SK-N-SH (cell line): ENCODE results near the gene TMPRSS2. TPM values are rescaled to one million over a fixed set of nuclear protein-coding genes. Genes with fewer than 3 reads are reported as not detected.

Experiments used
- CTCF ChIA-PET: fragments of 300-600, 350-600 bp; formaldehyde crosslinking; extraction: SDS; loops from one replicate; lab custom pipeline; 2021; lab: Yijun Ruan, JAX
- POLR2A ChIA-PET: fragments of 350-600 bp; sonication (Branson Sonifier 250); formaldehyde crosslinking; extraction: SDS; loops from one replicate; lab custom pipeline; 2020; ENCODE audit warnings: antibody characterized with exemption, inconsistent platforms; lab: Yijun Ruan, JAX
- DNase-seq: peaks from one replicate; pipeline ENCODE4 v3.0.0; 2012
- H2AFZ ChIP-seq: fragments of 200-600 bp; sonication (generic); 2 replicates; pipeline ENCODE4 v1.8.1; 2016; ENCODE audit warnings: antibody characterized with exemption, mild to moderate bottlenecking, low read depth
- H3F3A ChIP-seq: fragments of 200-600 bp; sonication (generic); replicated peaks from 2 replicates; pipeline ENCODE3; 2016; ENCODE audit warnings: antibody characterized with exemption, mild to moderate bottlenecking; ENCODE audit not compliant: insufficient read depth
- H3K27ac ChIP-seq, 2 experiments: fragments of 200-500 bp in 1 of 2; fragments of 200-600 bp in 1 of 2; sonication (Bioruptor generic) in 1 of 2; sonication (generic), shearing (Covaris generic) in 1 of 2; 2 replicates each; pipeline versions ENCODE4 v1.5.1 to v1.6.1; 2014 to 2016; ENCODE audit warnings: low read depth in 2 of 2, inconsistent platforms in 1 of 2, low read length in 1 of 2, mild to moderate bottlenecking in 1 of 2, mixed read lengths in 1 of 2
- H3K27me3 ChIP-seq: fragments of 200-600 bp; sonication (generic), shearing (Covaris generic); 2 replicates; pipeline ENCODE4 v1.6.1; 2016; ENCODE audit warnings: mixed run types; ENCODE audit not compliant: insufficient read depth
- H3K36me3 ChIP-seq, 2 experiments: fragments of 200-500 bp in 1 of 2; fragments of 200-600 bp in 1 of 2; sonication (Bioruptor generic) in 1 of 2; sonication (generic) in 1 of 2; replicated peaks in 1 of 2; 2 replicates each; pipeline versions ENCODE3 to v1.5.1; 2014 to 2016; ENCODE audit warnings: low read length in 1 of 2, mild to moderate bottlenecking in 1 of 2; ENCODE audit not compliant: insufficient read depth in 2 of 2, control insufficient read depth in 1 of 2
- H3K4me1 ChIP-seq, 2 experiments: fragments of 200-500 bp in 1 of 2; fragments of 200-600 bp in 1 of 2; sonication (Bioruptor generic) in 1 of 2; sonication (generic), shearing (Covaris generic) in 1 of 2; 2 replicates each; pipeline versions ENCODE4 v1.5.1 to v1.6.1; 2014 to 2016; ENCODE audit warnings: low read depth in 1 of 2, low read length in 1 of 2, mixed run types in 1 of 2; ENCODE audit not compliant: insufficient read depth in 2 of 2, control insufficient read depth in 1 of 2
- H3K4me2 ChIP-seq: fragments of 200-600 bp; sonication (generic), shearing (Covaris generic); 2 replicates; pipeline ENCODE4 v1.6.1; 2017; ENCODE audit warnings: mixed run types
- H3K4me3 ChIP-seq, 2 experiments: fragments of 200-500 bp in 1 of 2; fragments of 200-600 bp in 1 of 2; sonication (Bioruptor generic) in 1 of 2; sonication (generic), shearing (Covaris generic) in 1 of 2; 2 replicates each; pipeline versions ENCODE4 v1.5.1 to v1.8.1; 2014 to 2016; ENCODE audit warnings: low read depth in 2 of 2, inconsistent platforms in 1 of 2, low read length in 1 of 2, mild to moderate bottlenecking in 1 of 2, mixed read lengths in 1 of 2, moderate library complexity in 1 of 2
- H3K79me2 ChIP-seq: fragments of 200-600 bp; sonication (generic); 2 replicates; pipeline ENCODE4 v1.8.1; 2017; ENCODE audit warnings: mild to moderate bottlenecking; ENCODE audit not compliant: insufficient read depth
- H3K9ac ChIP-seq: fragments of 200-600 bp; sonication (generic); 2 replicates; pipeline ENCODE4 v1.6.1; 2017; ENCODE audit warnings: mixed run types
- H3K9me2 ChIP-seq: fragments of 200-600 bp; sonication (generic); 2 replicates; pipeline ENCODE4 v1.6.1; 2017; ENCODE audit warnings: mixed run types
- H3K9me3 ChIP-seq: fragments of 200-600 bp; sonication (generic); 2 replicates; pipeline ENCODE4 v1.6.1; 2017; ENCODE audit warnings: mixed run types, mild to moderate bottlenecking, moderate library complexity
- H4K20me1 ChIP-seq: fragments of 200-600 bp; sonication (generic); 2 replicates; pipeline ENCODE4 v1.6.1; 2017; ENCODE audit warnings: mild to moderate bottlenecking, mixed run types; ENCODE audit not compliant: insufficient read depth
- CHD2 ChIP-seq: fragments of 150-350 bp; IDR thresholded peaks from 2 replicates; pipeline ENCODE4 v1.6.1; 2018; ENCODE audit warnings: low read length; ENCODE audit not compliant: partially characterized antibody
- ELF1 ChIP-seq: IDR thresholded peaks from 2 replicates; pipeline ENCODE4 v1.4.0; 2012
- EZH2phosphoT487 ChIP-seq: fragments of 200-600 bp; sonication (generic); IDR thresholded peaks from 2 replicates; pipeline ENCODE4 v1.6.1; 2017; ENCODE audit warnings: low read depth, mixed run types, mild to moderate bottlenecking, antibody characterized with exemption, moderate library complexity, borderline replicate concordance
- FOXJ3 ChIP-seq: sonication (generic); formaldehyde crosslinking; IDR thresholded peaks from 2 replicates; pipeline ENCODE4 v1.5.1; 2020; ENCODE audit warnings: mild to moderate bottlenecking, missing genetic modification reagents
- GABPA ChIP-seq: IDR thresholded peaks from 2 replicates; pipeline ENCODE4 v1.4.0; 2012; ENCODE audit warnings: low read depth, mild to moderate bottlenecking
- MEF2A ChIP-seq: IDR thresholded peaks from 2 replicates; pipeline ENCODE4 v1.4.0; 2012; ENCODE audit warnings: low read depth, borderline replicate concordance
- RAD21 ChIP-seq: IDR thresholded peaks from 2 replicates; pipeline ENCODE4 v1.6.1; 2012; ENCODE audit warnings: mild to moderate bottlenecking, low read length
- RXRA ChIP-seq: IDR thresholded peaks from 2 replicates; pipeline ENCODE4 v1.4.0; 2012; ENCODE audit warnings: low read depth, mild to moderate bottlenecking, borderline replicate concordance
- TCF12 ChIP-seq: IDR thresholded peaks from 2 replicates; pipeline ENCODE4 v1.4.0; 2012
- WGBS: methylation state at CpG from one replicate; pipeline ENCODE4 v1.1.6; 2017; ENCODE audit warnings: low lambda C conversion rate; 5-methylcytosine and 5-hydroxymethylcytosine counted together
- polyA plus RNA-seq, 3 experiments: library from polyadenylated mRNA; depleted of rRNA; stranded (reverse); fragments of >200 nt; gene quantifications; 2 replicates each; pipeline ENCODE4 v1.2.3, GENCODE V29; 2012
- TF ChIP-seq, protein P1 (sequence below): fragments of 150-350 bp; IDR thresholded peaks from 2 replicates; pipeline ENCODE4 v1.6.1; 2017; ENCODE audit warnings: antibody characterized with exemption, low read length, low read depth, borderline replicate concordance
- TF ChIP-seq, protein P2 (sequence below): IDR thresholded peaks from 2 replicates; pipeline ENCODE4 v1.4.0; 2012; ENCODE audit warnings: low read depth
- TF ChIP-seq, protein P3 (sequence below): IDR thresholded peaks from 2 replicates; pipeline ENCODE4; 2012

The TMPRSS2 gene
- polyA plus RNA-seq, 1 of the 3 experiments (the other 2 are of a cell fraction), result not detected

DNA sequence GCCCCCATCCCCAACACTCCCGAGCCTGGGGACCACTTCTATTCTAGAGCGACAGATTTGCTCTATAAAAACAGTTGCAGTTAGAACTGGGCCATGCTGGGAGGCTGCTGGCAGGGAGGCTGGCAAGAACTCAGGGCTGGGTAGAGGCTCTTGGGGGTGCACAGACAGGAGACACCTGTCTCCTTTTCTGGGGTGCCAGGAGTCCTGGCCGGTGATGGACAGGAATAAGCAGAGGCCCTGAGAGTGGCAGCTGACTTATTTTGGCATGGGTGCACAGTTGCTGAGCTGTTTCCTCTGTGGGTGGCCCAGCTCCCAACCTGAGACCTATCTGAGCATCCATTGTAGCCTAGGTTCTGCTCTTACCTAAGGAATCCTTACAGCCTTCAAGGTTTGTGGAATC, 39.2 kb upstream of the TMPRSS2 start:
- no peaks in the 10 kb centered on the region for H3K9me3 ChIP-seq
- H3K36me3 ChIP-seq, result no peaks in the 10 kb centered on the region
- no peak overlapping the region for H2AFZ ChIP-seq
- H4K20me1 ChIP-seq, result no peaks in the 10 kb centered on the region
- TF ChIP-seq, protein P1, sequence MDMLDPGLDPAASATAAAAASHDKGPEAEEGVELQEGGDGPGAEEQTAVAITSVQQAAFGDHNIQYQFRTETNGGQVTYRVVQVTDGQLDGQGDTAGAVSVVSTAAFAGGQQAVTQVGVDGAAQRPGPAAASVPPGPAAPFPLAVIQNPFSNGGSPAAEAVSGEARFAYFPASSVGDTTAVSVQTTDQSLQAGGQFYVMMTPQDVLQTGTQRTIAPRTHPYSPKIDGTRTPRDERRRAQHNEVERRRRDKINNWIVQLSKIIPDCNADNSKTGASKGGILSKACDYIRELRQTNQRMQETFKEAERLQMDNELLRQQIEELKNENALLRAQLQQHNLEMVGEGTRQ, result no peak
- TF ChIP-seq RXRA, result no peak
- TF ChIP-seq, protein P2, sequence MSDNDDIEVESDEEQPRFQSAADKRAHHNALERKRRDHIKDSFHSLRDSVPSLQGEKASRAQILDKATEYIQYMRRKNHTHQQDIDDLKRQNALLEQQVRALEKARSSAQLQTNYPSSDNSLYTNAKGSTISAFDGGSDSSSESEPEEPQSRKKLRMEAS, result no peak
- no peak for TF ChIP-seq ELF1
- TF ChIP-seq MEF2A, result no peak
- no peak for TF ChIP-seq RAD21
- TF ChIP-seq TCF12, result no peak
- no peak for TF ChIP-seq CHD2
- TF ChIP-seq, protein P3, sequence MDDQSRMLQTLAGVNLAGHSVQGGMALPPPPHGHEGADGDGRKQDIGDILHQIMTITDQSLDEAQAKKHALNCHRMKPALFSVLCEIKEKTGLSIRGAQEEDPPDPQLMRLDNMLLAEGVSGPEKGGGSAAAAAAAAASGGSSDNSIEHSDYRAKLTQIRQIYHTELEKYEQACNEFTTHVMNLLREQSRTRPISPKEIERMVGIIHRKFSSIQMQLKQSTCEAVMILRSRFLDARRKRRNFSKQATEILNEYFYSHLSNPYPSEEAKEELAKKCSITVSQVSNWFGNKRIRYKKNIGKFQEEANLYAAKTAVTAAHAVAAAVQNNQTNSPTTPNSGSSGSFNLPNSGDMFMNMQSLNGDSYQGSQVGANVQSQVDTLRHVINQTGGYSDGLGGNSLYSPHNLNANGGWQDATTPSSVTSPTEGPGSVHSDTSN, result no peak
- no peak for TF ChIP-seq GABPA
- no peak overlapping the region for H3K4me2 ChIP-seq
- no peaks in the 10 kb centered on the region for H3K79me2 ChIP-seq
- H3K9ac ChIP-seq, result no peak overlapping the region
- no peaks in the 10 kb centered on the region for H3K9me2 ChIP-seq
- peaks cover 24% of the 10 kb centered on the region; the same call in 1 of the 2 replicates for H3K27me3 ChIP-seq
- H3K4me1 ChIP-seq, result no peaks in the 10 kb centered on the region
- POLR2A ChIA-PET, result no interaction called here
- WGBS, result no CpG with 5 or more reads among the region's 3 CpGs
- DNase-seq, result no peak
- no peak overlapping the region for H3K27ac ChIP-seq
- CTCF ChIA-PET, result no interaction called here
- H3F3A ChIP-seq, result no peaks in the 10 kb centered on the region
- H3K4me3 ChIP-seq, result no peak overlapping the region

DNA sequence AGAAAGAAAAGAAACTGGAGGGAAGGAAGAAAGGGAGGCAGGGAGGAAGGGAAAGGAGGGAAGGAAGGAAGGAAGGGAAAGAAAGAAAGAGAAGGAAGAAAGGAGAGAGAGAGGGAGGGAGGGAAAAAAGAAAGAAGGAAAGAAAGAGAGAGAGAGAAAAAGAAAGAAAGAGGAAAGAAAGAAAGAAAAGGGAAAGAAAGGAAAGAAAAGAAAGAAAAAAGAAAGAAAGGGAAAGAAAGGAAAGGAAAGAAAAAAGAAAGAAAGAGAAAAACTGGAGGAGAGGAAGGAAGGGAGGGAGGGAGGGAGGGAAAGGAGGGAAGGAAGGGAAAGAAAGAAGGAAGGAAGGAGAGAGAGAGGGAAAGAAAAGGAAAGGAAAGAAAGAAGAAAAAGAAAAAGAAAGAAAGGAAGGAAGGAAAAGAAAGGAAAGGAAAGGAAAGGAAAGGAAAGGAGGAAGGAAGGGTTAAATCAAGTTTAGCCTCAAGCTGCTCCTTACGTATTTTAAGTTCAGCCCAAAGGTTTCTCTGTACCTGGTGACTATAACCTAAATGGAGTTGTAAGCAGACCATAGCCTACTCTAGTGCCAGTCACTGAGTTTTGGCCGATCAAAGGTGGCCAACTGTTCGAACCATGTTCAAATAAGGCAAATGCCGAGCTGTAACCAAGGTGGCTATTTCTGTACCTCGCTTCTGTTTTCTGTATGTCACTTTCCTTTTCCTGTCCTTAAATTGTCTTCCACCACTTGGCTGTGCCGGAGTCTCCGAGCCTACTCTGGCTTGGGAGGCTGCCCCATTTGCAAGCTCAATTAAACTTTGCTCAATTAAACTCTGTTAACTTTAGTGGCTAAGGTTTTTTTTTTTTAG, 37.8 kb upstream of the TMPRSS2 start:
- TF ChIP-seq RAD21 (no peak), EZH2phosphoT487 (no peak), FOXJ3 (no peak)
- CTCF ChIA-PET, result no interaction called here
- no peak overlapping the region for H3K4me3 ChIP-seq
- H4K20me1 ChIP-seq, result no peaks in the 10 kb centered on the region
- no peak overlapping the region for H3K4me2 ChIP-seq
- H3K4me1 ChIP-seq, result no peaks in the 10 kb centered on the region
- H3K27ac ChIP-seq, result no peak overlapping the region
- H3K36me3 ChIP-seq, result no peaks in the 10 kb centered on the region
- H3F3A ChIP-seq, result no peaks in the 10 kb centered on the region
- no peak overlapping the region for H2AFZ ChIP-seq
- no peaks in the 10 kb centered on the region for H3K9me3 ChIP-seq
- H3K27me3 ChIP-seq, result peaks cover 24% of the 10 kb centered on the region; the same call in 1 of the 2 replicates
- no peaks in the 10 kb centered on the region for H3K79me2 ChIP-seq
- H3K9ac ChIP-seq, result no peak overlapping the region
- POLR2A ChIA-PET, result no interaction called here
- 38% methylated on average over 7 of the region's 7 CpGs for WGBS
- no peaks in the 10 kb centered on the region for H3K9me2 ChIP-seq
- DNase-seq, result no peak
